ENCODE data around the gene SLC44A3.

- TF ChIP-seq CTCF (conservative IDR thresholded peaks at IDR 0.05; ENCODE audit: low read depth in 2 of 2): no peak
- no peak for TF ChIP-seq POLR2AphosphoS5 (IDR thresholded peaks at IDR 0.05; ENCODE audit: low read depth)
- TF ChIP-seq EZH2phosphoT487 (IDR thresholded peaks at IDR 0.05; ENCODE audit: unreplicated experiment): no peak
- TF ChIP-seq, protein P1, sequence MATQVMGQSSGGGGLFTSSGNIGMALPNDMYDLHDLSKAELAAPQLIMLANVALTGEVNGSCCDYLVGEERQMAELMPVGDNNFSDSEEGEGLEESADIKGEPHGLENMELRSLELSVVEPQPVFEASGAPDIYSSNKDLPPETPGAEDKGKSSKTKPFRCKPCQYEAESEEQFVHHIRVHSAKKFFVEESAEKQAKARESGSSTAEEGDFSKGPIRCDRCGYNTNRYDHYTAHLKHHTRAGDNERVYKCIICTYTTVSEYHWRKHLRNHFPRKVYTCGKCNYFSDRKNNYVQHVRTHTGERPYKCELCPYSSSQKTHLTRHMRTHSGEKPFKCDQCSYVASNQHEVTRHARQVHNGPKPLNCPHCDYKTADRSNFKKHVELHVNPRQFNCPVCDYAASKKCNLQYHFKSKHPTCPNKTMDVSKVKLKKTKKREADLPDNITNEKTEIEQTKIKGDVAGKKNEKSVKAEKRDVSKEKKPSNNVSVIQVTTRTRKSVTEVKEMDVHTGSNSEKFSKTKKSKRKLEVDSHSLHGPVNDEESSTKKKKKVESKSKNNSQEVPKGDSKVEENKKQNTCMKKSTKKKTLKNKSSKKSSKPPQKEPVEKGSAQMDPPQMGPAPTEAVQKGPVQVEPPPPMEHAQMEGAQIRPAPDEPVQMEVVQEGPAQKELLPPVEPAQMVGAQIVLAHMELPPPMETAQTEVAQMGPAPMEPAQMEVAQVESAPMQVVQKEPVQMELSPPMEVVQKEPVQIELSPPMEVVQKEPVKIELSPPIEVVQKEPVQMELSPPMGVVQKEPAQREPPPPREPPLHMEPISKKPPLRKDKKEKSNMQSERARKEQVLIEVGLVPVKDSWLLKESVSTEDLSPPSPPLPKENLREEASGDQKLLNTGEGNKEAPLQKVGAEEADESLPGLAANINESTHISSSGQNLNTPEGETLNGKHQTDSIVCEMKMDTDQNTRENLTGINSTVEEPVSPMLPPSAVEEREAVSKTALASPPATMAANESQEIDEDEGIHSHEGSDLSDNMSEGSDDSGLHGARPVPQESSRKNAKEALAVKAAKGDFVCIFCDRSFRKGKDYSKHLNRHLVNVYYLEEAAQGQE (IDR thresholded peaks at IDR 0.05; ENCODE audit: unreplicated experiment): no peak
Observed at GRCh38 chr1:94888201-94888600, 68.0 kb downstream of the SLC44A3 start.

Measured in GM23338 (cell line).